GM18951 (cell line): ENCODE measurements around the gene RSU1.

ENCODE experiments used
- POLR2A ChIP-seq: IDR thresholded peaks from 4 replicates; pipeline ENCODE4 v1.6.1; 2011; ENCODE audit warnings: mild to moderate bottlenecking; ENCODE audit not compliant: insufficient read length, insufficient read depth; ENCODE audit errors: extremely low read depth
- in situ Hi-C: fragments of 300-500 bp; cut with MboI; formaldehyde crosslinking; loops from one replicate; pipeline ENCODE4 v1.12.0; 2022; ENCODE audit warnings: low sequenced_read_pairs, mixed read lengths, inconsistent platforms; ENCODE audit not compliant: unreplicated experiment

RSU1 gene

GRCh38 chr10:16652154-16652553, 165.1 kb downstream of the RSU1 start:
- no peak for TF ChIP-seq POLR2A
- in situ Hi-C loops = no loop called here

- in situ Hi-C loops = no loop called here
- no peak for TF ChIP-seq POLR2A
Observed at GRCh38 chr10:16649757-16650156, 167.5 kb downstream of the RSU1 start.

- no peak for TF ChIP-seq POLR2A
- in situ Hi-C loops = no loop called here
Observed at GRCh38 chr10:16648366-16648765, 168.9 kb downstream of the RSU1 start.

GRCh38 chr10:16646181-16647059, 170.8 kb downstream of the RSU1 start:
- in situ Hi-C loops = no loop called here
- TF ChIP-seq POLR2A = no peak

- in situ Hi-C loops = no loop called here
- TF ChIP-seq POLR2A = no peak
Observed at GRCh38 chr10:16644146-16644545, 173.1 kb downstream of the RSU1 start.

DNA sequence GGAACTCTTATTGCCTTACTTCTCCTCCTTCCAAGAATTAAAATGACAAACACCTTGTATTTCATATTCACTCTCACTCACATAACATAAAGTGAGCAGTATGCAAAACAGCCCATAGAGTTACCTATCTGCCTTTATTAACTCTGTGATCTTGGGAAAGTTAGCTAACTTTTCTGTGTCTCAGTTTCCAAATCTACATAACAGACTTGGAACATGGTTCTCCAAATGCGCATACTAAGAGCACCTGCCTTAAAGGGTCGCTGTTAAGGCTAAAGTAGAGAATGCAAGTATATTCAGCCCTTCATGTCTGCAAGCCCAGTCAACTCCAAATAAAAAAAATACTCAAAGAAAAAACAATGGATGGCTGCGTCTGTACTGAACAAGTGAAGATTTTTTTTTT, 173.7 kb downstream of the RSU1 start:
- in situ Hi-C loops = no loop called here
- TF ChIP-seq POLR2A = no peak

DNA sequence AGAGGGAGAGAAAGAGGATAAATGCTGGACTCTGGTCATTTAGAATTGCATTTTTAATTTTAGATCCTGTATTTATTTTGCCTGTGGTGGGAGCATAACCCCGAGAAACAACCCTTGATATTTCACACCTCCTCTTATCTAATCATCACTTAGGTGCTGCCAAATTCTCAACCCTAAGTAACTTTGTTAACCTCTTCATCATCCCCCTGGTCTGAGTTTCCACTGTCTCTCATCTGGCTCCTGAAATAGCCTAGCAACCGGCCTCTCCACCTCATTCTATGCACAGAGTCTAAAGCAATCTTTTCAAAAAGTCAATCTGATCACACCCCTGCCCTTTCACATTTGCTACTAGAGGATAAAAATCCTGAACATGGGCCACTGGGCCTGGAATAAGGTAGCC, 177.1 kb downstream of the RSU1 start:
- in situ Hi-C loops = no loop called here
- no peak for TF ChIP-seq POLR2A

DNA sequence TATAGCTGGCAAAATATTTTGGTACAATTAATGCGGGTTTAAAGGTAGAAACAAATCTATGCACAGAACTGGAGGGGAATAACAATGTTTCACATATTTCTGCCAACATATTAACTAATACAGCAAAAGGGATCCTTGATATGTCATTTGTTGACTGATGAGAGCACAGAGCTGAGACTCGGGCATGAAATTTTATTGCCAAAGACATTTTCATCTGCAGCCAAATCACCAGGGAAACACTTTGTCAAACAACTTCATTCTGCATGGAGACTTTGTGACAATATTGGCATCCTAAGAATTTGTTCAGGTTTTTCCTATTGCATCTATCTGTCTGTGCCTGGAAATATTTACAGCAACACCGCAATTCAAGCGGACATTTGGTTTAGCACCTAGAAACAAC, 177.8 kb downstream of the RSU1 start:
- no peak for TF ChIP-seq POLR2A
- in situ Hi-C loops = no loop called here

DNA sequence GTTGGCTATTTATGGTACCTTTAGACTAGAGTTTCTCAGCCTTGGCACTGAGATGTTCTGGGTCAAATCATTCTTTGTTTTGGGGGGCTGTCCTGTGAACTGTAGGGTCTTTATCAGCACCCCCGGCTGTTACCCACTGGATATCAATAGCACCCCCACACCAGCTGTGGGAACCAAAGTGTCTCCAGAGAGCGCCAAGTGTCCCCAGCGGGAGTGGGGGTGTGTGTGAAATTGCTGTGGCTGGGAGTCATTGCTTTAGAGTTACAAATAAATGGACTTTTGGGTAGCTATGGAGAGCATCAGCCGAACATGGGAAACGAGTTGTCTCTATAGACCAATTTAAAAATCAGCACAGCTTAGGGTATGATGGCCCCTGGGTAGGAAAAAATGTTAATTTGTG, 184.2 kb downstream of the RSU1 start:
- in situ Hi-C loops = no loop called here
- no peak for TF ChIP-seq POLR2A

- in situ Hi-C loops = no loop called here
Observed at GRCh38 chr10:16626697-16627096, 190.5 kb downstream of the RSU1 start.

DNA sequence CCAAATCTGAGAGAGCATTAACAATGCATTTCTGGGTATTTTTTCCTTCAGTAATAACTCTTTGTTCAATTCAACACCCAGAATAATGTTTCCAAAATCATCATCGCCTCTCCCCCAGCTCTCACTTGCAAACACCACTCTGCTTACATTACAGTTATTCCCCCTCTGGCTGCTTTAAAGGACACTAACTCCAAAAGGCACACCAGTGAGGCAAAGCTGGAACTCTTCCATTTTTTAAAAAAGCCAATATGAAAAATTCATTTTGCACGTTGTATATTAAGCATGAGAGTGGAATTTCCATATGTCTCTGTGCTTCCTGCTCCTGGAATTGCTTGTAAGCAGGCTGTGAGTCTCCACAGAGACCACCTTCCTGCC, 204.3 kb downstream of the RSU1 start:
- no peak for TF ChIP-seq POLR2A
- in situ Hi-C loops = no loop called here

More at GRCh38 chr10:16626697-16627096, 190.5 kb downstream of the RSU1 start:
- TF ChIP-seq POLR2A = no peak

DNA sequence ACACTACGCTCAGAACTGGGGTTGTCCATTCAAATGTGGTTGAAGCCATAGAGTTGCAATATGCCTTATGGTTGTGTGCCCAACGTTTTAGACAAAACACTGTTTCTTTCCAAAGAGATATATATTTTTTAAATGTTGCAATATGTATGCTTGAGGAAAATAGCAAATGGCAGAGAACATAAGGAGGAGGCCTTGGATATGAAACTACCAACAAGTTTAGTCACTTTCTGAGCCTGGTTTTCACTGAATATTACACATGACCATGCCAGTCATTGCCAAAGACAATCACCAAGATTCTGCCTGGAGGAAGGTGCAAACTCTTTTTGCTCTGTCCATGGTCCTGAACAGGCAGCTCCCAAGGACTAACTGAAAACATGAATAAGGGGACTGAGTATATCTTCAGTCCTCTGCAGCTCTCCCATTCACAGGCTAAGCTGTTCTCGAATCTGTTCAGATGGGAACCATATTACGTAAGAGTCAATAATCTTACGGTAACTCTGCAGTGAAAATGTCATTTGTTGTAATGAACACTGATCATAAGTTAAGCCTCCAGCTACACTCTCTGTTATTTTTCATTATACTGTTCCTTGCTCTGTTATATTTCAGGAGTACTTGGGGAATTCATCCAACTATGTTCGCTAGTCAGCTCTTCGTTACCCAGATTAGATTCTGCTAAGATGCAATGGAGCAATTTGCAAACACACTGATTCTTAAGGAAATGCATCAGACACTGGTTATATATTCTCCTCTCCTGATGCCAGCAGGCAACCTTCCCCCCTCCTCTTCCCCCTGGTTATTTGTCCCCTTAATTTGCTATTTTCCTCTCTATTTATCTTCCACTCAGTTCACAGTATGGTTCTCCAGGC, 204.9 kb downstream of the RSU1 start:
- in situ Hi-C loops = no loop called here
- TF ChIP-seq POLR2A = no peak

- TF ChIP-seq POLR2A = no peak
- in situ Hi-C loops = no loop called here
Observed at GRCh38 chr10:16611037-16611436, 206.2 kb downstream of the RSU1 start.

DNA sequence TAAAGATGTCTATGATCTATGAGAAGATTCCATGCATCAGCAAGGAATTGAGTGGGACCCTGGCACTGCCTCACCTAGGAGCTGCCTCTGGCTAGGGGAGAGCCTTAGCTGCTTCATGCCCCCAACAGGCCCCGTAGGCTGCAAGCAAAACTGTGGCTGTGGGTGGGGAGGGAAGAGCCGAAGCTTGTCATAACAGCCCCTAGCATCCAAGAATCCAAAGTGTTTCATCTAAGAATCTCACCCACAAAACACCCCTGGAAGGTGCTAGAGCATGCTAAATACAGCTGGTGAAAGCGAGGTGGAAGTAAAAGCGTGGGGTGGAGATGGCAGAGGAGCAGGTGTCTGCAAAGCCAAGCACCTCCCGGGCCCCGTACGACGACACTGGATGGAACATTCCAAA, 208.0 kb downstream of the RSU1 start:
- in situ Hi-C loops = no loop called here
- no peak for TF ChIP-seq POLR2A

DNA sequence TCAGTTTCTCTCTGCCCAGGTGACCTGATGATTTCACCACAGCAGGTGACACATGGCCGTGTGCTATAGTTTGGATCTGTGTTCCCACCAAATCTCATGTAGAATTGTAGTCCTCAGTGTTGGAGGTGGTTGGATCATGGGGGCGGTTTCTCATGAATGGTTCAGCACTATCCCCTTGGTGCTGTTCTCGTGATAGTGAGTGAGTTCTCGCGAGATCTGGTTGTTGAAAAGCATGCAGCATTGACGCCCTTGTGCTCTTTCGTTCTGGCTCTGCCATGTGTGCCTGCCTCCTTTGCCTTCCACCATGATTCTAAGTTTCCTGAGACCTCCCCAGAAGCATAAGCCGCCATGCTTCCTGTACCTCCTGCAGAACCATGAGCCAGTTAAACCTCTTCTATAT, 210.3 kb downstream of the RSU1 start:
- in situ Hi-C loops = no loop called here
- no peak for TF ChIP-seq POLR2A
